SH-SY5Y (cell line): ENCODE measurements around the gene CRYL1.

Experiments
- GATA2 ChIP-seq: IDR thresholded peaks from 2 replicates; pipeline ENCODE4 v1.6.1; 2011; ENCODE audit warnings: mild to moderate bottlenecking, low read depth, low read length
- GATA3 ChIP-seq: IDR thresholded peaks from 2 replicates; pipeline ENCODE4 v1.6.1; 2011; ENCODE audit warnings: low read depth, mild to moderate bottlenecking, low read length, moderate library complexity

Gene CRYL1

DNA sequence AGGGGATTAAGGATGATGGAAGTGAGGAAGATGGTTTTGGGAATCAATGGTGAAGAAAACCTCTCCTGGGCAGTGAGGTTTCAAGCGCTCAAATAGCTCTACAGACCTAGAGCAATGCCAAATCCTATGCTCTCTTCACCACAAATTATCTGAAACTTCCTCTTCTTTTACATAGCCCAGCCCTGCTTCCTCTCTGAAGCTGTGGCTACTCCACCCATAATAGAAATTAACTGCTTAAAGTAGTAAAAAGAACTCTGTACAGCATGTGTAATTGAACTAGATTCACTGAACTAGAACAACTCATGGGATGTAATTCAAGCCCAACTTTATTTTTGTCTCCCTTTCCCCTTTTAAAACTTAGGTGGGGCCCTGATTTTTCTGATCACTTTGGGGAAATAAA lies 20.9 kb upstream of the CRYL1 start:
- no peak for TF ChIP-seq GATA3
- no peak for TF ChIP-seq GATA2

GRCh38 chr13:20544201-20544923 lies 18.7 kb upstream of the CRYL1 start:
- TF ChIP-seq GATA3 = no peak
- TF ChIP-seq GATA2 = no peak

- TF ChIP-seq GATA3 (no peak), GATA2 (no peak)
These were observed 11.3 kb upstream of the CRYL1 start for GRCh38 chr13:20536992-20537391.

GRCh38 chr13:20534038-20534608 lies 8.5 kb upstream of the CRYL1 start:
- TF ChIP-seq GATA3 = no peak
- no peak for TF ChIP-seq GATA2

DNA sequence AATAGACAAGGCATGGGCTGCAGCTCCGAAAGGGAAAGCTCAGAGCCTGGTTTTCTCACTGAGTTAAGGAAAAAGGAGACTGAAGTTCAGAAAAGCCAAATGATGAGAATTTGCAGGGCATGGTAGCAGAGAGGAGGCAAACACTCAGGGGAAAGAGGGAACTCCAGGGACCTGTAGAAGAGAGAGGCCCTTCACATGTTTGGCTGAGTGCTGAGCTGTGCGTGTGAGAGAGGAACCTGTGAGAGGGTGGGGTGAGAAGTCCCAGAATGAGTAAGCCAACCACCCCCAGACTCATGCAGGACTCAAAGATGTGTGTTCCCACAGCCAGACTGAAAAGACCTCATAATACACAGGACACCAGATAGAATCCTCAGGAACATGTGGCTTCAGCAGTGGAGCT lies 2.8 kb upstream of the CRYL1 start:
- TF ChIP-seq GATA3 = no peak
- TF ChIP-seq GATA2 = no peak

DNA sequence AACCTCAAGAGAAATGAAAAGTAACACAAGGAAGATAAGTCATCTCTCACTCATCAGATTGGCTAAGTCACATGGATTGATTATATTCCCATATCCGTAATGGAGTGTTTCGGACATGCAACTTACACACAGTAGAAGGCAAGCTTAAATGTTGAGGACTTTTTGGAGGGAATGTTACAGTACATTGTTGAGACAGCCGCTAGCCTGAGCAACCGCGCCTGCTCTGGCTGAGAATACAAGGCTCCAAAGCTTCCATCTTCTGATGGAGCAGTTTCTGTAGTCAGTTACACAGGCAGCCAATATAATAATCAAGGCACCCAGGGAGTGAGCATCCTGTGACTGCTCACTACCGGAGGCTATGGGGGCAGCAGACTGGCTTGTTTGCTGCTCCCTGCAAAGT lies 1.0 kb upstream of the CRYL1 start:
- TF ChIP-seq GATA2 (no peak), GATA3 (no peak)

- no peak for TF ChIP-seq GATA3
- no peak for TF ChIP-seq GATA2
These were observed 485 bp downstream of the CRYL1 start for GRCh38 chr13:20525144-20525600.

- TF ChIP-seq GATA3 (no peak), GATA2 (no peak)
These were observed 4.1 kb downstream of the CRYL1 start for GRCh38 chr13:20521364-20522115.

DNA sequence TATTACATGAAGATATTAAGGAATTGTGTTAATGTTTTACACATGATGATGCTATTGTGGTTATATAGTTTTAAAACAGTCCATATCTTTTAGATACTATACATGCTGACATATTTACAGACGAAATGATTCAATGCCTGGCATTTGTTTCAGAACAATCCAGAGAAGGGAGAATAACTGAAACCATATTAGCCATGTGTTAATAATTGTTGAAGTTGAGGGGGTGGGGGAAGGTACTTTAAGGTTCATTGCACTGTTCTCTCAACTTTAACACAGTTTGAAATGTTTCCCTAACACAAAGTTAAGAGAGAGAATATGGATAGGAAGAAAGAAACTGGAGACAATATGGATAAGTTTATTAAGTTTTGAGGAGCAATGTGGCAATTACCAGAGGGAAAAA lies 5.8 kb downstream of the CRYL1 start:
- TF ChIP-seq GATA2 (no peak), GATA3 (no peak)

- no peak for TF ChIP-seq GATA3
- TF ChIP-seq GATA2 = no peak
These were observed 7.0 kb downstream of the CRYL1 start for GRCh38 chr13:20518660-20519100.

DNA sequence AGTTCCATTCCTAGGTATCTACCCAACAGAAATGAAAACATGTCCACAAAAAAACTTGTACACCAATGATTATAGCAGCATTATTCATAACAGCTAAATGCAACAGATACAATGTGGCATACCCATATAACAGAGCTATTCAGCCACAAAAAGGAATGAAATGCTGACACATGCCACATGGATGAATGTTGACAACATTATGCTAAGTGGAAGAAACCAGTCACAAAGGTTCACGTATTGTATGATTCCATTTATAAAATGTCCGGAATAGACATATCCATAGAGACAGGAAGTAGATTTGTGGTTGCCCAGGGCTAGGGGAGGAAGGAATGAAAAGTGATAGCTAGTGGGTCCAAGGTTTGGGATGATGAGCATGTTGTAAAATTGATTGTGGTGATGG lies 10.8 kb downstream of the CRYL1 start:
- TF ChIP-seq GATA2 (no peak), GATA3 (no peak)

DNA sequence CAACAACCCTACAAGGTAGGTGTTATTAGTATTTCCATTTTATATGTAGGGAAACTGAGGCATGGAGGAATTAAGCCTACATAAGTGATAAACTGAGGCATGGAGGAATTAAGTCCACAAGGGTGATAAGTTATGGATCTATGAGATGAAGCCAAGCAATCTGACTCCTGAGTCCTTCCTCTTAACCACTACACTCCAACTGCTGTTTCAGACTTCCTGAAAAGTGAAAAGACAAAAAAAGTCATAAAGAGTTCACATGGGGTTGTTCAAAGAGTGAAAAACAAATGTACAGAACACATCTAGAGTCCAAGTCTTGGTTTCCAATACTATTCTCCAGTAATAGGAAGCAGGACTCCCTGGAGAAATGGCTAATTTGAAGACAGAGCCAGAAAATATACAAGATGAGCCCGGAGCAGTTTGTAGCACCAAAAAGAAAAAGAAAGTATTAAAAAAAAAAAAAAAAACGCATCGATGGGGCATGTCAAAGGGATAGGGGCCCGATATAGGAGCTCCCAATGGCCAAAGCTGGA lies 12.1 kb downstream of the CRYL1 start:
- TF ChIP-seq GATA2 (no peak), GATA3 (no peak)

DNA sequence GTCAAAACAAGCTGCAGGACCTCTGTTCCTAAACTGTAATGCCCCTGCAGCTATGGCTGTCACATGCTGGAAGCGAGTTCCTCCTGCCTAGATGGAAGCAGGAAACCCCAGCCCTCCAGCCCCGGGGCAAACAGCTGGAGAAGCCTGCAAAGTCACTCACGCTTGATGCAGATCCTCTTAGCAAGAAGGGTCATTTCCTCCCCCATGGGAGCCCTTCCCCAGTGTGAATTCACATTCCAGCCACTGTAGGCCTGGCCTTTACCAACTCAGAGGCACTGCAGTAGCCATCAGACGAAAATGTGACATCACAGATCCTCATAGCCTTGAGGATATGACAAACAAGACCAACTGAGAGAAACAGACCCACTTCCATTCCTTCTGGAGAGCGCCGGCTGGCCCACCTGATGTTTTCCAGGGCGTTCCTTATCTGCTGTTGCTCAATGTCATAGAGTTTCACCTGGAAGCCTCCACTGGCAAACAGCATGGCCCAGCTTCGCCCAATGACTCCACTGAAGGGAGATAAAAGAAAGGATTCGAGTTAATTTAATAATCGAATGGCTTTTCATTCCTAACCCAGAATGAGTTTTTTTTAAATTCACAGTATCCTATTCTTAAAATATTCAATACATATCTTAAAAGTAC lies 13.5 kb downstream of the CRYL1 start:
- TF ChIP-seq GATA3 = no peak
- TF ChIP-seq GATA2 = no peak

DNA sequence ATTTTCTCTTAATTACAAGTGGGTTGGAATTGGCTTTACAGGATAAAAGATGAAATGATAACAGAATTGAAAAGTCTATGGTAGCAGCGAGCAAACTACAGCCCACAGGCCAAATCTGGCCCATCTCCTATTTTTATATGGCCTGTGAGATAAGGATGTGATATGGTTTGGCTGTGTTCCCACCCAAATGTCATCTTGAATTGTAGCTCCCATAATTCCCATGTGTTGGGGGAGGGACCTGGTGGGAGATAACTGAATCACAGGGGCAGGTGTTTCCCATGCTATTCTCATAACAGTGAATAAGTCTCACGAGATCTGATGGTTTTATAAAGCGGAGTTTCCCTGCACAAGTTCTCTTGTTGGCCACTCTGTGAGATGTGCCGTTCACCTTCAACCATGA lies 19.0 kb downstream of the CRYL1 start:
- TF ChIP-seq GATA3 = peak; percentile 72
- peak; percentile 85 for TF ChIP-seq GATA2
